GM18511 (cell line): ENCODE measurements around the gene PDK4.

Experiments used
- ATAC-seq: cut with Tn5 transposase; IDR thresholded peaks from one replicate; pipeline ENCODE4 v1.9.1; 2021; ENCODE audit warnings: mild to moderate bottlenecking, moderate library complexity; ENCODE audit not compliant: unreplicated experiment

PDK4 gene

DNA sequence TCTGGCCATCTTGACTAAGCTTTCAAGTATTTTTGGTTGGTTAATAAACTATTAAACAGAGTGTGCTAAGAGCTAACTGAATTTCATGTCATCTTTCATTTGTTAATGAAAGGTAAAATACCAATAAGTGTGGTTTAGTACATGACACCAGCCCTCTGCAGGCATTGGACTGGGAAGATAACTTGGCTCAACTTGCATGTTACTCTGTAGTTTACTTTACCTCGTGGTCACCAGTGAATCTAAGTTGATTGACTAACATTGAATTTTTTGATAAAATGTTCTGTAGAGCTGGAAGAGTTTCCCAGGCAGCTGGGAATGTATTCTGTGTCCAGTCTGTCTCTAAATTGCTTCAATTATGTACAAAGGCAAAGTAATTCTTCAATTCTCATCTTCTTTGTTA lies 60.7 kb downstream of the PDK4 start:
- ATAC-seq = no peak

DNA sequence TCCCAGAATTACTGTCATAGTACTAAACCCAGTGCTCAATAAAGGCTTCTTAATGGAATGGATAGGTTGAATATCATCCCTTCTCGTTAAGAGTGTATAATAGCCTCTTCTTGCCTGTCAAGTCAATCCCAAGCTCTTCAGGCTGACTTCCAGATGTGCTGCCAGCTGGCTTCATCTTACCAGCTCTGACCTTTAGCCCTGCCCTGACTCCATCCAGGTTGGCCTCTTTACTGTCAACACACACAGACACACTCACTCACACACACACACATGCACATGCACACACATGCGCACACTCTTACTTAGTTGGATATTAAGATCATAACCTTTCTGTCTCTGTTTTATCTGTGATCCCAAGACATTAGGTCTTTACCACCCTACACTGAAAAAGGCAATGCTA lies 61.5 kb downstream of the PDK4 start:
- ATAC-seq = no peak
